GM12801 (cell line): ENCODE results near the gene MTMR1.

Experiments used
- CTCF ChIP-seq: IDR thresholded peaks from one replicate; pipeline ENCODE4 v1.5.1; 2011; ENCODE audit warnings: control low read depth; ENCODE audit not compliant: insufficient read length; ENCODE audit errors: extremely low read depth

MTMR1 gene

GRCh38 chrX:150655788-150656187 is 37.4 kb upstream of the MTMR1 start:
- TF ChIP-seq CTCF: no peak

DNA sequence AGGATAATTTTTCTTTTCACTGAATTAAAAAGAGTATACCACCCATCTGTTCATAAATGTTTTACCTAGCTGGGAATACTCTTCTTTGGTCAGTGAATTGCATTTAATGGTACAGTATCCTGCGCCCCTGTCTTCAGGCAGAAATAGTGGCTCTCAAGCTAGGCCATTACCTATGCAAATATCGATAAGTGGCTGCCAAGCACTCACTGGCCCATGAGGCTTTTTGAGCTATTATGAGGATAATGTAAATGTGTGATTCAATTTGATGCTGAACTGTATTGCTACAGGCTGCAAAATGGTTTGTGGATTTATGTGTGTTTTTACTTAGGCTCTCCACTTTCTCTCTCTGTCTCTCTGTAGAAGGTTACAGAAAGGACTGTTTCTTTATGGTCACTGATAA is 30.1 kb upstream of the MTMR1 start:
- no peak for TF ChIP-seq CTCF

DNA sequence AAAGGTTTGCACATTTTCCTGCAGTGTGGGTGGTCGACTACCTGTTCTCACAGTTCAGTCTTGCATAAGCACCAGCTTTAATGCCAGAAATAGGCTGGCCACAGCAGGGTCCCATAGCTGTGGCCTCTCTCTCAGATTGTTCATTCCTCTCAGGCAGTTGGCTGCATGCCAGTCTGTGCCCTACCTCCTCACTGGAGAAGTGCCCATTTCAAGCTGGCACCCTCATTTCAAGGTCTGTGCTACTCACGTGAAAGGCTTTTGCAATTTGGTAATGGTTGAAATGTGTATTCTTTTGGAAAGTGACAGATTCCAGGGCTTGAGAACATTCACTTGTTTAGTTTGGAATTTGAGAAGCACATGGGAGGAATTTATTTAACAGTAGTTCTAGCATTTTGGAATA is 28.9 kb upstream of the MTMR1 start:
- TF ChIP-seq CTCF: no peak

- no peak for TF ChIP-seq CTCF
Observed at GRCh38 chrX:150676221-150676620, 17.0 kb upstream of the MTMR1 start.

GRCh38 chrX:150680974-150681373 is 12.2 kb upstream of the MTMR1 start:
- TF ChIP-seq CTCF: no peak

- TF ChIP-seq CTCF: no peak
Observed at GRCh38 chrX:150683112-150683511, 10.1 kb upstream of the MTMR1 start.

- no peak for TF ChIP-seq CTCF
Observed at GRCh38 chrX:150683536-150684146, 9.6 kb upstream of the MTMR1 start.
